K562 (cell line): ENCODE data around the gene XRN2. TPM values are rescaled to one million over a fixed set of nuclear protein-coding genes. Genes with fewer than 3 reads are reported as not detected.
A peak's percentile ranks its signal among the peaks of the same experiment; 100 is the strongest.

ENCODE experiments used
- ATAC-seq: fragments of 200-7000 bp; cut with Tn5 transposase; 3 replicates; pipeline ENCODE4 v1.9.1; 2020; ENCODE audit warnings: moderate library complexity
- BruUV-seq: library from RNA; stranded (reverse); fragments of 400-500 nt; replicated peaks from 2 replicates; lab custom pipeline; 2021; lab: Mats Ljungman, UMichigan
- CTCF ChIA-PET: fragments of 300-600 bp; formaldehyde crosslinking; extraction: SDS; loops from one replicate; lab custom pipeline; 2021; ENCODE audit warnings: low intra/inter-chr PET ratio; lab: Yijun Ruan, JAX
- POLR2A ChIA-PET: fragments of 300-600, 350-650 bp; sonication (Branson Sonifier 250); formaldehyde crosslinking; extraction: SDS; loops from one replicate; lab custom pipeline; 2021; ENCODE audit warnings: antibody characterized with exemption, inconsistent platforms; lab: Yijun Ruan, JAX
- DNase-seq, 4 experiments: peaks; one replicate each; pipeline versions ENCODE4 v3.0.0 to v3.0.0-alpha.2; 2011 to 2018; ENCODE audit warnings: low spot score in 3 of 4, mixed read lengths in 3 of 4; ENCODE audit errors: extremely low read depth in 1 of 4
- FAIRE-seq: peaks from 2 replicates; lab custom pipeline; 2011; peaks lifted over from hg19 to GRCh38; lab: Jason Lieb, UNC
- H2AFZ ChIP-seq: 2 replicates; pipeline ENCODE4 v1.6.0; 2011; ENCODE audit warnings: low read depth, low read length, control low read depth, inconsistent platforms
- H3K27ac ChIP-seq: fragments of 200-600 bp; 3 replicates; pipeline ENCODE4 v1.8.0; 2011; ENCODE audit warnings: low read depth, mild to moderate bottlenecking, control low read depth, inconsistent platforms, low read length, moderate library complexity, mixed read lengths; ENCODE audit errors: extremely low read depth
- H3K27me3 ChIP-seq, 2 experiments: fragments of 300-600 bp in 1 of 2; 2 replicates in 1 of 2; 3 replicates in 1 of 2; pipeline versions ENCODE4 v1.6.0 to v1.8.0; 2011; ENCODE audit warnings: inconsistent platforms in 2 of 2, low read length in 2 of 2, mild to moderate bottlenecking in 1 of 2, mixed read lengths in 1 of 2, moderate library complexity in 1 of 2; ENCODE audit not compliant: control insufficient read depth in 2 of 2, insufficient read depth in 2 of 2
- H3K36me3 ChIP-seq: fragments of 300-600 bp; 3 replicates; pipeline ENCODE4 v1.8.0; 2011; ENCODE audit warnings: mild to moderate bottlenecking, low read length, inconsistent platforms; ENCODE audit not compliant: control insufficient read depth, insufficient read depth
- H3K4me1 ChIP-seq, 2 experiments: fragments of 200-600 bp in 1 of 2; replicated peaks in 1 of 2; 2 replicates in 1 of 2; 3 replicates in 1 of 2; pipeline versions ENCODE4 v1.5.1 to v1.8.0; 2011; ENCODE audit warnings: inconsistent platforms in 2 of 2, low read length in 2 of 2, mild to moderate bottlenecking in 1 of 2, mixed read lengths in 1 of 2, moderate library complexity in 1 of 2; ENCODE audit not compliant: control insufficient read depth in 2 of 2, insufficient read depth in 2 of 2
- H3K4me2 ChIP-seq: 2 replicates; pipeline ENCODE4 v1.6.1; 2011; ENCODE audit warnings: low read length, control low read depth, inconsistent platforms, mixed read lengths; ENCODE audit not compliant: insufficient read depth
- H3K4me3 ChIP-seq: fragments of 200-600 bp; sonication (generic), shearing (Covaris generic); 2 replicates; pipeline ENCODE4 v1.5.1; 2016; ENCODE audit warnings: control low read depth, inconsistent platforms
- H3K79me2 ChIP-seq: fragments of 200-600 bp; 3 replicates; pipeline ENCODE4 v1.8.0; 2011; ENCODE audit warnings: low read length, inconsistent platforms; ENCODE audit not compliant: control insufficient read depth, insufficient read depth
- H3K9ac ChIP-seq, 2 experiments: 2 replicates each; pipeline versions ENCODE4 v1.6.0 to v1.6.1; 2011; ENCODE audit warnings: low read depth in 2 of 2, low read length in 2 of 2, control low read depth in 1 of 2, inconsistent platforms in 1 of 2, mild to moderate bottlenecking in 1 of 2, mixed read lengths in 1 of 2; ENCODE audit not compliant: insufficient read depth in 1 of 2
- H3K9me1 ChIP-seq: one replicate; pipeline ENCODE4 v1.6.0; 2011; ENCODE audit warnings: inconsistent platforms, mild to moderate bottlenecking, low read length, moderate library complexity; ENCODE audit not compliant: control insufficient read depth, insufficient read depth
- H3K9me3 ChIP-seq: replicated peaks from 2 replicates; pipeline ENCODE4 v1.5.1; 2011; ENCODE audit warnings: low read depth, low read length, inconsistent platforms; ENCODE audit not compliant: control insufficient read depth, insufficient read depth
- H4K20me1 ChIP-seq: replicated peaks from 2 replicates; pipeline ENCODE4 v1.6.1; 2011; ENCODE audit warnings: low read length, inconsistent platforms, mixed read lengths; ENCODE audit not compliant: control insufficient read depth, insufficient read depth
- MLLT1 ChIP-seq, 2 experiments: fragments of 450-650 bp; IDR thresholded peaks; 2 replicates each; pipeline ENCODE4 v1.6.1; 2016
- PRPF4 ChIP-seq: fragments of 200-400 bp; formaldehyde crosslinking; IDR thresholded peaks from one replicate; pipeline ENCODE4 v1.6.1; 2017; ENCODE audit warnings: low read length, low read depth, mild to moderate bottlenecking; ENCODE audit not compliant: insufficient read depth, poor library complexity, severe bottlenecking
- RNF2 ChIP-seq: sonication (generic); IDR thresholded peaks from 2 replicates; pipeline ENCODE4 v1.6.1; 2016
- TBL1XR1 ChIP-seq, 2 experiments: IDR thresholded peaks; 2 replicates each; pipeline ENCODE4 v1.6.1; 2012; ENCODE audit warnings: improper control_type of control experiment in 2 of 2, low read length in 2 of 2, mild to moderate bottlenecking in 1 of 2
- ZNF197 ChIP-seq: fragments of 200-800 bp; sonication (Bioruptor generic); IDR thresholded peaks from 2 replicates; pipeline ENCODE4 v1.6.1; 2016; ENCODE audit warnings: low read depth, missing genetic modification characterization, missing compliant biosample characterization
- WGBS: fragments of 100-300 bp; shearing (Covaris generic); methylation state at CpG from one replicate; pipeline ENCODE4 v1.1.6; 2016; ENCODE audit warnings: low coverage, mixed read lengths; ENCODE audit not compliant: insufficient coverage; ENCODE audit errors: missing lambda C conversion rate; 5-methylcytosine and 5-hydroxymethylcytosine counted together
- in situ Hi-C: fragments of 300-500 bp; cut with MboI; formaldehyde crosslinking; loops from 4 replicates; pipeline ENCODE4 v1.15.0; 2018; ENCODE audit warnings: inconsistent platforms, mixed read lengths
- intact Hi-C: fragments of 100-400 bp; cut with micrococcal nuclease; formaldehyde crosslinking; loops from 2 replicates; pipeline ENCODE4 v1.14.2; 2022
- polyA plus RNA-seq, 8 experiments: library from polyadenylated mRNA; depleted of rRNA in 4 of 8; stranded (reverse) in 5 of 8; unstranded in 3 of 8; fragments of >200 nt; fragmentation: Nextera tagmentation in 2 of 8; fragmentation: Illumina TruSeq in 1 of 8; extraction: Ambion mirVana in 2 of 8; extraction: Trizol in 1 of 8; gene quantifications; 2 replicates each; pipeline versions ENCODE4 v1.2.1 to v1.2.3, GENCODE V29; 2011 to 2014; ENCODE audit warnings: inconsistent platforms in 1 of 8, missing spikeins in 1 of 8
- total RNA-seq, 7 experiments: library from RNA; depleted of rRNA in 6 of 7; stranded (reverse); fragments of >200 nt in 6 of 7; fragmentation: Illumina TruSeq in 2 of 7; extraction: Trizol in 2 of 7; gene quantifications; 2 replicates each; pipeline versions ENCODE4 v1.2.1 to v1.2.3, GENCODE V29; 2011 to 2021; ENCODE audit warnings: low replicate concordance in 1 of 7
- TF ChIP-seq, protein P1 (sequence below), 2 experiments: fragments of 450-650 bp; conservative IDR thresholded peaks; 2 replicates each; pipeline ENCODE4 v1.6.1; 2017; ENCODE audit warnings: mild to moderate bottlenecking in 2 of 2, moderate library complexity in 2 of 2

XRN2 gene
- total and polyA plus RNA-seq, 9 of the 15 experiments (the other 6 are each of a cell fraction or from before 2014, with no cell fraction given) = 41.8 to 67.3 (median 51.4) TPM

GRCh38 chr20:21389368-21389767 is 86.2 kb downstream of the XRN2 start:
- in situ Hi-C loops = no loop called here
- no peaks in the 10 kb centered on the region for H4K20me1 ChIP-seq
- H3K27ac ChIP-seq = no peak overlapping the region
- BruUV-seq = no TSS peak
- no peaks in the 10 kb centered on the region for H3K79me2 ChIP-seq
- H3K9ac ChIP-seq = no peak overlapping the region
- no peaks in the 10 kb centered on the region for H3K9me3 ChIP-seq
- intact Hi-C loops = no loop called here
- FAIRE-seq = peak; percentile 32
- whole genome bisulfite sequencing = 0% methylated on average over 1 of the region's 1 CpG
- DNase-seq = no peak
- H3K4me1 ChIP-seq = peaks cover 0 to 3% of the 10 kb centered on the region in 2 experiments; a peak in 1 of 5 replicates
- H3K4me3 ChIP-seq = no peak overlapping the region
- ATAC-seq = no peak
- H3K4me2 ChIP-seq = no peak overlapping the region
- no peaks in the 10 kb centered on the region for H3K27me3 ChIP-seq
- peaks cover 37% of the 10 kb centered on the region; the same call in 2 of the 3 replicates for H3K36me3 ChIP-seq
- no peak overlapping the region for H2AFZ ChIP-seq
- no peaks in the 10 kb centered on the region for H3K9me1 ChIP-seq
- CTCF ChIA-PET = no interaction called here
- TF ChIP-seq PRPF4 = no peak
- TF ChIP-seq, protein P1, sequence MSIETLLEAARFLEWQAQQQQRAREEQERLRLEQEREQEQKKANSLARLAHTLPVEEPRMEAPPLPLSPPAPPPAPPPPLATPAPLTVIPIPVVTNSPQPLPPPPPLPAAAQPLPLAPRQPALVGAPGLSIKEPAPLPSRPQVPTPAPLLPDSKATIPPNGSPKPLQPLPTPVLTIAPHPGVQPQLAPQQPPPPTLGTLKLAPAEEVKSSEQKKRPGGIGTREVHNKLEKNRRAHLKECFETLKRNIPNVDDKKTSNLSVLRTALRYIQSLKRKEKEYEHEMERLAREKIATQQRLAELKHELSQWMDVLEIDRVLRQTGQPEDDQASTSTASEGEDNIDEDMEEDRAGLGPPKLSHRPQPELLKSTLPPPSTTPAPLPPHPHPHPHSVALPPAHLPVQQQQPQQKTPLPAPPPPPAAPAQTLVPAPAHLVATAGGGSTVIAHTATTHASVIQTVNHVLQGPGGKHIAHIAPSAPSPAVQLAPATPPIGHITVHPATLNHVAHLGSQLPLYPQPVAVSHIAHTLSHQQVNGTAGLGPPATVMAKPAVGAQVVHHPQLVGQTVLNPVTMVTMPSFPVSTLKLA (conservative IDR thresholded peaks at IDR 0.05) = no peak
- no peak for TF ChIP-seq MLLT1 (IDR thresholded peaks at IDR 0.05)
- no peak for TF ChIP-seq RNF2
- TF ChIP-seq ZNF197 (CRISPR knock-in tag) = no peak
- no peak for TF ChIP-seq TBL1XR1 (IDR thresholded peaks at IDR 0.05; ENCODE audit: low read length in 2 of 2)
- POLR2A ChIA-PET = no interaction called here
